ENCODE data around the gene LRRC32.

Gene LRRC32

GRCh38 chr11:76700177-76701100 is 29.9 kb upstream of the LRRC32 start:
- in situ Hi-C loops (cut with HindIII; ENCODE audit: low sequenced_read_pairs) = loop anchor here (5.0 kb wide), 1 partner anchor 72 kb away; no protein-coding TSS in a partner anchor

- in situ Hi-C loops (cut with HindIII; ENCODE audit: low sequenced_read_pairs) = loop anchor here (5.0 kb wide), 1 partner anchor 73 kb away; no protein-coding TSS in a partner anchor
Observed at GRCh38 chr11:76699451-76700091, 29.0 kb upstream of the LRRC32 start.

- in situ Hi-C loops (cut with HindIII; ENCODE audit: low sequenced_read_pairs) = no loop called here
Observed at GRCh38 chr11:76698321-76699043, 27.9 kb upstream of the LRRC32 start.

GRCh38 chr11:76696756-76697155 is 26.2 kb upstream of the LRRC32 start:
- in situ Hi-C loops (cut with HindIII; ENCODE audit: low sequenced_read_pairs) = no loop called here

GRCh38 chr11:76695771-76696170 is 25.2 kb upstream of the LRRC32 start:
- in situ Hi-C loops (cut with HindIII; ENCODE audit: low sequenced_read_pairs) = no loop called here

GRCh38 chr11:76695133-76695532 is 24.6 kb upstream of the LRRC32 start:
- in situ Hi-C loops (cut with HindIII; ENCODE audit: low sequenced_read_pairs) = no loop called here

- in situ Hi-C loops (cut with HindIII; ENCODE audit: low sequenced_read_pairs) = no loop called here
Observed at GRCh38 chr11:76694664-76695063, 24.1 kb upstream of the LRRC32 start.

GRCh38 chr11:76693806-76694205 is 23.3 kb upstream of the LRRC32 start:
- in situ Hi-C loops (cut with HindIII; ENCODE audit: low sequenced_read_pairs) = no loop called here

- in situ Hi-C loops (cut with HindIII; ENCODE audit: low sequenced_read_pairs) = no loop called here
Observed at GRCh38 chr11:76692956-76693355, 22.4 kb upstream of the LRRC32 start.

- in situ Hi-C loops (cut with HindIII; ENCODE audit: low sequenced_read_pairs) = no loop called here
Observed at GRCh38 chr11:76691655-76692054, 21.1 kb upstream of the LRRC32 start.

GRCh38 chr11:76690736-76691135 is 20.2 kb upstream of the LRRC32 start:
- in situ Hi-C loops (cut with HindIII; ENCODE audit: low sequenced_read_pairs) = no loop called here

GRCh38 chr11:76689313-76690260 is 19.0 kb upstream of the LRRC32 start:
- in situ Hi-C loops (cut with HindIII; ENCODE audit: low sequenced_read_pairs) = no loop called here

- in situ Hi-C loops (cut with HindIII; ENCODE audit: low sequenced_read_pairs) = no loop called here
Observed at GRCh38 chr11:76688146-76688545, 17.6 kb upstream of the LRRC32 start.

- in situ Hi-C loops (cut with HindIII; ENCODE audit: low sequenced_read_pairs) = no loop called here
Observed at GRCh38 chr11:76686261-76687079, 15.9 kb upstream of the LRRC32 start.

- in situ Hi-C loops (cut with HindIII; ENCODE audit: low sequenced_read_pairs) = no loop called here
Observed at GRCh38 chr11:76685831-76686230, 15.3 kb upstream of the LRRC32 start.

GRCh38 chr11:76685237-76685636 is 14.7 kb upstream of the LRRC32 start:
- in situ Hi-C loops (cut with HindIII; ENCODE audit: low sequenced_read_pairs) = no loop called here

- in situ Hi-C loops (cut with HindIII; ENCODE audit: low sequenced_read_pairs) = no loop called here
Observed at GRCh38 chr11:76684516-76684915, 14.0 kb upstream of the LRRC32 start.

- in situ Hi-C loops (cut with HindIII; ENCODE audit: low sequenced_read_pairs) = no loop called here
Observed at GRCh38 chr11:76683161-76684095, 12.9 kb upstream of the LRRC32 start.

All from endothelial cell of hepatic sinusoid (primary cell).